ENCODE results near the gene PRPS1. TPM values are rescaled to one million over a fixed set of nuclear protein-coding genes. Genes with fewer than 3 reads are reported as not detected.
"Not testable (repeated sequence)": the region's sequence is repeated elsewhere in the genome, so short reads cannot be mapped to it uniquely, and the experiment has no call there.

The PRPS1 gene
- polyA plus RNA-seq, 1 donor: 52.4 TPM

DNA sequence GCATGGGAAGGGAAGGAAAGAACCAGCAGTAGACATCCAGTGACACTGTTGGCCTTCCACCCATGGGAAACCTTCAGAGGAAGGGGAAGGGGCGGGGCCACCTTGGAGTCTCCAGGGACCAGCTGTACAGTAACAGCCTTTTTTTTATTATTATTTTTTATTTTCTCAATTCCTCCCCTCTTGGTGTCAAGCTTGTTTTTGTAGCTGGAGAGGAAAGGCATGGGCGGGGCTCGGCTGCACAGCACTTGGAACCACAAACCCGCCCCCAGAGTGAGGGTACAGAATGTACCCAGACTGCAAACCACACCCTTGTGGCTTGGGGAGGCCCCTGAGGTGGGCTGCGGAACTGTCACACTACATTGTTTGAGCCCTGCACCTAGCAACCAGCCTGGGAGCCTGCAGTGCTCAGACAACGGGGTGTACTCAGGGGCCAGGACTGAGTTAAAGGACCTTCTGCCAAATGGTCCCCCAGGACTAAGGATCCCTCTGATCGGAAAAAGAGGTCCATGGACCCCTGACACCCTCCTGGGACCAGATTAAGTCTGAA lies 45.7 kb downstream of the PRPS1 start:
- DNase-seq: no peak

GRCh38 chrX:107674480-107675364 lies 46.4 kb downstream of the PRPS1 start:
- no peak for DNase-seq

DNA sequence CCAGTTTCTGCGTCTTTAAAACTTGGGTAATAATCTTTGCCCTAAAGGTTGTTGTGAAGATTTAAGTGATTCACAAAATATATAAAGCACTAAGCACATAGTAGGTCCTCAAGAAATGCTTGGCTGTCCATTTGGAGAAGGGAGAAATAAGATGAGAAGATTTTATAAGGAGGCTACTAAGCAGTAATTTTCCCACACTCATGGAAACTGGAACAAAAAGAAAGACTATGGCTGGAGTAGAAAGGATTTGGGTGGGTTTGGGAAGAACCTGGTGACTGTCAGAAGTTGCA lies 47.0 kb downstream of the PRPS1 start:
- DNase-seq: no peak

- DNase-seq: no peak
These were observed 47.7 kb downstream of the PRPS1 start for GRCh38 chrX:107675823-107676555.

GRCh38 chrX:107676559-107677378 lies 48.5 kb downstream of the PRPS1 start:
- DNase-seq: no peak

DNA sequence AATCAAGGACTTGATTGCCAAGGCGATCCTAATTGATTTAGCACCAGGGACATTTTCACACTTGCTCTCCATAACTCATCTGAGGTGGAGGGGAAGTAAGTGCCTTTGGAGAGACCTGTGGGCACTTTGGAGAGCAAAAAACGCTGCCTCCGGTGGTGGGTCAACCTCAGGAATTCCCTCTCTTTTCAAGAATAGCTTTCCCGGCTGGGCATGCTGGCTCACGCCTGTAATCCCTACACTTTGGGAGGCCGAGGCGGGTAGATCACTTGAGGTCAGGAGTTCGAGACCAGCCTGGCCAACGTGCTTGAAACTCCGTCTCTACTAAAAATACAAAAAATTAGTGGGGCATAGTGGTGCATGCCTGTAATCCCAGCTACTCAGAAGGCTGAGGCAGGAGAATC lies 49.2 kb downstream of the PRPS1 start:
- no peak for DNase-seq

- no peak for DNase-seq
These were observed 49.6 kb downstream of the PRPS1 start for GRCh38 chrX:107677909-107678308.

GRCh38 chrX:107678957-107679740 lies 50.8 kb downstream of the PRPS1 start:
- no peak for DNase-seq

DNA sequence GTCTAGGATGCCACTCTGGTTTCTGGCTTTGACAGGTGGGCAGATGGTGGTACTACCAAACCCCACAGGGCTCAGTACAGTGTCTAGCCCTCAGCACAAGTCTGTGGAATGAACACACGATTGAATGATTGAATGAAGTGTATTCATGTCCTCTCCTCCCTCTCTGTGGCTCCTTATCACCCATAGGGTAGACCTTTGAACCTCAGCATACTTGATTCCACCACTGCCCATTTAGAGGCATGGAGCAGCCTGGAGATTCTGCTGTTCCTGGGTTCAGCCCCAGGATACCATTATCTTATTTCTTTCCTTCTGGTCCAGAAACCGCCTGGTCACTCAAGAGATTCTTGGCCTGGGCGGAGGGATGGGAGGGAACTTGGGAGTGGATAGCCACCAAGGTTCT lies 53.9 kb downstream of the PRPS1 start:
- DNase-seq: no peak

DNA sequence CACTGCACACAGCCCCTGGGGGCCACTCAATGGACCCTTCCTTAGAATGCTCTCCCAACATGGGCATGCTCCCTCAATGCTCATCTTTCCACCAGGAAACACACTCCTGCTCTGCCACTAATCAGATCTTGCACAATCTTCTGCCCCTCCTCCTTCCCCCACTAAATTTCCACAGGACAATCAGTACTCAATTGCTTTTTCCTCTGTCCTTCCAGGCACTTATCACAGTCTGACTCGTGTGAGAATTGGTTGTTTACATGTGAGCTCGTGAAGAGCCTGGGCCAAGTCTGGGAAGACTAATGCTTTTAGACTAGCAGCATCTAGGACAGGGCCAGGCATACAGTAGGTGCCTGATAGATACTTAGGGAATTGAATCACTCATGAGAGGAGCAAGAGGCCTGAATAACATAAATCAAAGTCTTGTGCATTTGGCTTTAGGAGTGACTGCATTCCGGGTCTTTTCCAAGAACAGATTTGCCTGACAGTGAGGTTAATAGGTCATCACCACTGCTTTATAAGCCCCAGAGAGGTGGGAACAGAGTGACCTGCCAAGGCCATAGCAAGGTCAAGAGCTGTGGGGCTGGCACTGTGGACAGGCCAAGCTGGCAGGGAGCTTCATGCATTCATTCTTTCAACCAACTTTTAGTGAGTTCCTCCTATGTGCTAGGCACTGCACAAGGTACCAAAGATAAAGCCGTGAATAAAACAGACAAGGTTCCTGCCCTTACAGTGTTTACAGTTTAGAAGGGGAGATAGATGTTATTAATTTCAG lies 55.0 kb downstream of the PRPS1 start:
- DNase-seq: no peak

DNA sequence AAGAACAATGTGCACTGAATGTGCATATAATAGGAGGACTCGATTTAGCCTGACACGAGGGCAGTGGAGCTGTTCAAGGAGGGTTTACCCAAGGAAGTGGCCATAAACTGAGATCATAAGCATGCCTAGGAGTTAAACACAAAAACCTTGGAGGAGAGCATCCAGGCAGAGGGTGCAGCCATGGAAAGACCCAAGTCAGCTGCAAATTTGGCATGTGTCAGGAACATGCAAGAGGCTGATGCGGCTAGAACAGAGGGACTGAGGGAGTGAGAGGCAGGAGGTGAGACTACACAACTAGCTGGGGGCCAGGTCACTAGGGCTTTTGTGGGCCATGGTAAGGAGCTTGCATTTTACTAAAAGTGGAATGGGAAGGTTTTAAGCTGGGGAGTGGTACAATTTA lies 55.6 kb downstream of the PRPS1 start:
- DNase-seq: no peak

GRCh38 chrX:107684956-107685385 lies 56.7 kb downstream of the PRPS1 start:
- no peak for DNase-seq

- not testable (repeated sequence) for DNase-seq
These were observed 57.3 kb downstream of the PRPS1 start for GRCh38 chrX:107685586-107685985.

GRCh38 chrX:107686026-107686425 lies 57.7 kb downstream of the PRPS1 start:
- DNase-seq: no peak

DNA sequence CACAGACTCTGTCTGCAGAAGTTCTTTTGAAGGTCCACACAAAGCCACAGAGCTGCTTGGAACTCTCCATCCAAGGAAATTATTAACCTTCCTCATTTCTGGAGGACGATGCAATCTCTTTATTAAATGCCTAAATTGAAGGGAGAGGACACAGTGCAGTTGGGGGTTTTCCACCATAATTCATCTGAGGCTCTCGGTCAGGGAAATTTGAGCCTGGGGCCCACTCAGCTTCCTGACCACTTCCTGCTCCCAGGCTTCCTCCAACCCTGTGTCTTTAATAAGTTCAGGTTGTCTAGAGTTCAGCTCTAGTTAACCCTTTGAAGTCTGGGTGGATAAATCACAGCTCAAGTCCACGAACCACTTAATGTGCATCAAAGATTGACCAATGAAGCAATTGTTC lies 58.5 kb downstream of the PRPS1 start:
- no peak for DNase-seq

GRCh38 chrX:107687445-107687844 lies 59.1 kb downstream of the PRPS1 start:
- no peak for DNase-seq

GRCh38 chrX:107691024-107691448 lies 62.7 kb downstream of the PRPS1 start:
- DNase-seq: no peak

DNA sequence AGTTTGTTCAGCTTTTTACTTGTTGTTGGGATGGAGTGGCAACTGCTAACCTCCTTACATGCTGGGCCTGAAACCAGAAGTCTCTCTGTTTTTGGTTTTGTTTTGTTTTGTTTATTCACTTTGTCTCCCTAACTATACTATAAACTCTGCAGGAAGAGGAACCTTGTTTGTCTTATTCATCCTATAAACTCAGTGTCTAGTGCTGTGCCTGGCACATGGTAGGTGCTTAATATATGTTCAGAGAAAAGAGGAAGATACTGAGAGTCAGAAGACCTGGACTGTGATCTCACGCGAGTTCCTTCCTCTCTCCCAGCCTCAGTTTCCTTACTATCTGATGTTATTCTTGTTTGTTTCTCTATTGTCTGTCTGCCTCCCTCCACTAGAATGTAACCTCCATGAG lies 71.3 kb downstream of the PRPS1 start:
- no peak for DNase-seq

GRCh38 chrX:107700317-107700774 lies 72.0 kb downstream of the PRPS1 start:
- DNase-seq: no peak
